GM10847 (cell line): Measurements from ENCODE around the gene ENO4.

Experiments used
- POLR2A ChIP-seq: IDR thresholded peaks from 2 replicates; pipeline ENCODE4 v1.6.1; 2011; ENCODE audit not compliant: insufficient read length; ENCODE audit errors: extremely low read depth

ENO4 gene

GRCh38 chr10:116873134-116873533, 23.8 kb downstream of the ENO4 start:
- TF ChIP-seq POLR2A, result no peak

- no peak for TF ChIP-seq POLR2A
Measured at GRCh38 chr10:116875897-116876296, 26.6 kb downstream of the ENO4 start.

- no peak for TF ChIP-seq POLR2A
Measured at GRCh38 chr10:116877391-116877790, 28.1 kb downstream of the ENO4 start.

- TF ChIP-seq POLR2A, result no peak
Measured at GRCh38 chr10:116878123-116878522, 28.8 kb downstream of the ENO4 start.

- no peak for TF ChIP-seq POLR2A
Measured at GRCh38 chr10:116879817-116880216, 30.5 kb downstream of the ENO4 start.

- TF ChIP-seq POLR2A, result no peak
Measured at GRCh38 chr10:116880716-116881482, 31.6 kb downstream of the ENO4 start.

- TF ChIP-seq POLR2A, result no peak
Measured at GRCh38 chr10:116882639-116883038, 33.3 kb downstream of the ENO4 start.

GRCh38 chr10:116886772-116887171, 37.5 kb downstream of the ENO4 start:
- no peak for TF ChIP-seq POLR2A

GRCh38 chr10:116888380-116889055, 39.2 kb downstream of the ENO4 start:
- TF ChIP-seq POLR2A, result no peak

- no peak for TF ChIP-seq POLR2A
Measured at GRCh38 chr10:116889066-116889465, 39.8 kb downstream of the ENO4 start.

GRCh38 chr10:116891208-116891607, 41.9 kb downstream of the ENO4 start:
- no peak for TF ChIP-seq POLR2A

- TF ChIP-seq POLR2A, result no peak
Measured at GRCh38 chr10:116892907-116893685, 43.8 kb downstream of the ENO4 start.

- TF ChIP-seq POLR2A, result no peak
Measured at GRCh38 chr10:116893686-116894037, 44.4 kb downstream of the ENO4 start.

- no peak for TF ChIP-seq POLR2A
Measured at GRCh38 chr10:116899626-116900025, 50.3 kb downstream of the ENO4 start.

- no peak for TF ChIP-seq POLR2A
Measured at GRCh38 chr10:116905845-116906210, 56.5 kb downstream of the ENO4 start.
